BJ (cell line): ENCODE measurements around the gene ARHGEF1. TPM values are rescaled to one million over a fixed set of nuclear protein-coding genes. Genes with fewer than 3 reads are reported as not detected.

Source experiments
- CTCF ChIA-PET: fragments of 350-600 bp; formaldehyde crosslinking; extraction: SDS; loops from one replicate; lab custom pipeline; 2021; ENCODE audit warnings: antibody characterized with exemption, inconsistent platforms; lab: Yijun Ruan, JAX
- POLR2A ChIA-PET: fragments of 300-600 bp; sonication (Branson Sonifier 250); formaldehyde crosslinking; extraction: SDS; loops from one replicate; lab custom pipeline; 2021; ENCODE audit warnings: antibody characterized with exemption; lab: Charles Lee
- DNase-seq: peaks from one replicate; pipeline ENCODE4 v3.0.0-alpha.2; 2011; ENCODE audit warnings: low read depth
- H3K27me3 ChIP-seq: 2 replicates; pipeline ENCODE4 v1.6.0; 2011; ENCODE audit warnings: low read length; ENCODE audit not compliant: control insufficient read depth, insufficient read depth
- H3K36me3 ChIP-seq: 2 replicates; pipeline ENCODE4 v1.5.1; 2011; ENCODE audit warnings: low read length; ENCODE audit not compliant: control insufficient read depth, insufficient read depth
- H3K4me3 ChIP-seq: 2 replicates; pipeline ENCODE4 v1.5.1; 2011; ENCODE audit warnings: low read depth, mild to moderate bottlenecking, control low read depth, low read length
- CTCF ChIP-seq: IDR thresholded peaks from 2 replicates; pipeline ENCODE4 v1.5.1; 2011; ENCODE audit warnings: low read depth, mild to moderate bottlenecking, control low read depth, inconsistent platforms, low read length, moderate library complexity; ENCODE audit not compliant: insufficient read depth
- polyA plus RNA-seq: library from polyadenylated mRNA; depleted of rRNA; stranded (reverse); fragments of >200 nt; gene quantifications from 2 replicates; pipeline ENCODE4 v1.2.3, GENCODE V29; 2011

The ARHGEF1 gene
- polyA plus RNA-seq, 1 experiment = 41.0 TPM

- no peak for DNase-seq
- POLR2A ChIA-PET = no interaction called here
- TF ChIP-seq CTCF = no peak
- Histone ChIP-seq H3K27me3 (no peaks in the 10 kb centered on the region), H3K36me3 (no peaks in the 10 kb centered on the region), H3K4me3 (no peak overlapping the region)
- CTCF ChIA-PET = interaction anchor here (1.3 to 1.6 kb wide), 2 partner anchors 8 to 14 kb away, joined by 4 read pairs; no protein-coding TSS in a partner anchor
These were observed 61.4 kb downstream of the ARHGEF1 start for GRCh38 chr19:41944336-41944735.

DNA sequence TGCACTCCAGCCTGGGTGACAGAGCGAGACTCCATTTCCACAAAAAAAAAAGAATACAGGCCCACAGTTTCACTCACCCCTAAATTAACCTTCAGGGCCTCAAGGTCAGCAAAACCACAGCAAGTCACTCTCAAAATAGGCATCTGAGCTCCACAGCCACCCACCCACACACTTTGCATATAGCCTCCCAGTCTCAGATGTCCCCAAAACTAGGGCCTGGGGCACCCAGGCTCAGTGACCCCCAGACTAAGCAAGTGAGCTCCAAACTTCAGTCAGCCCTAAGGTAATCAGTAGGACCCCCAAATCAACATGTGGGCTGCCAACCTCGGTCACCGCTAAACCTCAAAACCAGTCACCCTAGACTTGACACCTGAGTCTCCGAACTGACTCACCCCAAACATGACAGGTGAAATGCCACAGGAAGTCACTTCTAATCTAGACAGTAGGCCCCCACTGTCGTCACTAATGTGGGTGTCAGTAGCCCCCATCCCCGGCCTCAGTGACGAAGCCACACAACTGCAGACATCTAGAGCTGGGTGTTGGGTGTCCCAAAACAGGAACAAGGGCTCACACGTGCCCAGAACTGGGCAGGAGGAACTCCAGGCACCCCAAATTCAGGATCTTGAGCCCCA, 62.3 kb downstream of the ARHGEF1 start:
- no peak for DNase-seq
- Histone ChIP-seq H3K36me3 (no peaks in the 10 kb centered on the region), H3K4me3 (no peak overlapping the region), H3K27me3 (no peaks in the 10 kb centered on the region)
- ChIA-PET CTCF (interaction anchor here (0.7 to 1.7 kb wide), 4 partner anchors 8 to 72 kb away, joined by 3 to 8 read pairs (median 4); no protein-coding TSS in a partner anchor), POLR2A (no interaction called here)
- TF ChIP-seq CTCF = no peak

- DNase-seq = no peak
- H3K4me3 ChIP-seq = no peak overlapping the region
- CTCF ChIA-PET = interaction anchor here (1.1 to 1.7 kb wide), 3 partner anchors 10 to 74 kb away, joined by 3 to 8 read pairs (median 6); no protein-coding TSS in a partner anchor
- POLR2A ChIA-PET = no interaction called here
- H3K27me3 ChIP-seq = no peaks in the 10 kb centered on the region
- no peaks in the 10 kb centered on the region for H3K36me3 ChIP-seq
- TF ChIP-seq CTCF = no peak
These were observed 64.1 kb downstream of the ARHGEF1 start for GRCh38 chr19:41947091-41947490.

GRCh38 chr19:41951686-41952172, 68.7 kb downstream of the ARHGEF1 start:
- no peak for DNase-seq
- CTCF ChIA-PET = interaction anchor here (0.6 to 1.5 kb wide), 13 partner anchors 9 to 1484 kb away, joined by 3 to 12 read pairs (median 4); partner anchors contain the start of gene RPS19
- POLR2A ChIA-PET = no interaction called here
- TF ChIP-seq CTCF = peak; percentile 99
- H3K36me3 ChIP-seq = peaks cover 11% of the 10 kb centered on the region
- no peaks in the 10 kb centered on the region for H3K27me3 ChIP-seq
- H3K4me3 ChIP-seq = no peak overlapping the region

DNA sequence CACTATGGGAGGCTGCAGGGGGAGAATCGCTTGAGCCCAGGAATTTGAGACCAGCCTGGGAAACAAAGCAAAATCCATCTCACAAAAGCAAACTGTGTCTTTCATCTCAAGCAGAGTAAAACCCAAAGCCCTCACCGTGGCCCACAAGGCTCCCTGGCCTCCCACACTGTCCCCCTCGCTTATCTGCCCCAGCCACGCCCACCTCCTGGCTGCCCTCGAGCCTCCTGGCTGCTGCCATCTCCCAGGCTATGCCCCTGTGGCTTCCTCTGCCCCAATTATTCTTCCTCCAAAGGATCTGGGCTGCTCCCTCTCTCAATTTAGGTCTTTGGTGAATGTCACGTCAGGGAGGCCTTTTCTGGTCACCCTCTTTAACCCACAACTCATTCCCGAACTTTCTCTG, 72.5 kb downstream of the ARHGEF1 start:
- POLR2A ChIA-PET = no interaction called here
- Histone ChIP-seq H3K27me3 (no peaks in the 10 kb centered on the region), H3K4me3 (no peak overlapping the region), H3K36me3 (peaks cover 13% of the 10 kb centered on the region)
- DNase-seq = no peak
- CTCF ChIA-PET = no interaction called here
- TF ChIP-seq CTCF = no peak
